ENCODE measurements around the gene TTC33.

Gene TTC33

GRCh38 chr5:40755407-40756365 lies at the start of gene TTC33:
TTC33 (minus strand) TSS chr5:40755961; CDS start chr5:40747018, 8,943 bp downstream.
- TF ChIP-seq EP300 (IDR thresholded peaks at IDR 0.05; ENCODE audit: borderline replicate concordance) (no peak), TCF12 (IDR thresholded peaks at IDR 0.05; ENCODE audit: low read depth) (no peak; the same call in 1 of the 2 replicates), YY1 (IDR thresholded peaks at IDR 0.05; ENCODE audit: low read depth) (peak; percentile 75), TAF1 (IDR thresholded peaks at IDR 0.05; ENCODE audit: low read depth) (no peak), TEAD4 (IDR thresholded peaks at IDR 0.05) (peak; percentile 74), CREB1 (IDR thresholded peaks at IDR 0.05; ENCODE audit: low read depth) (no peak; the same call in 1 of the 2 replicates), REST (IDR thresholded peaks at IDR 0.05; ENCODE audit: low read depth) (no peak), NFIC (IDR thresholded peaks at IDR 0.05) (no peak; the same call in 1 of the 2 replicates), RAD21 (IDR thresholded peaks at IDR 0.05; ENCODE audit: low read depth) (peak; percentile 24; the same call in 1 of the 2 replicates), USF1 (IDR thresholded peaks at IDR 0.05) (peak; percentile 65), CEBPB (IDR thresholded peaks at IDR 0.05) (no peak), ZBTB7A (IDR thresholded peaks at IDR 0.05; ENCODE audit: low read depth) (no peak), EGR1 (IDR thresholded peaks at IDR 0.05) (peak; percentile 77), FOXM1 (IDR thresholded peaks at IDR 0.05; ENCODE audit: borderline replicate concordance, low read depth) (no peak), MAX (IDR thresholded peaks at IDR 0.05) (peak; percentile 98)

GRCh38 chr5:40801771-40802562 lies 46.2 kb upstream of the TTC33 start:
- TF ChIP-seq USF1 (IDR thresholded peaks at IDR 0.05) (no peak), EGR1 (IDR thresholded peaks at IDR 0.05) (no peak), RAD21 (IDR thresholded peaks at IDR 0.05; ENCODE audit: low read depth) (no peak), YY1 (IDR thresholded peaks at IDR 0.05; ENCODE audit: low read depth) (no peak), CEBPB (IDR thresholded peaks at IDR 0.05) (no peak), FOXM1 (IDR thresholded peaks at IDR 0.05; ENCODE audit: borderline replicate concordance, low read depth) (no peak), TCF12 (IDR thresholded peaks at IDR 0.05; ENCODE audit: low read depth) (no peak), MAX (IDR thresholded peaks at IDR 0.05) (no peak)

GRCh38 chr5:40799258-40799657 lies 43.5 kb upstream of the TTC33 start:
- TF ChIP-seq CEBPB (IDR thresholded peaks at IDR 0.05) (no peak), USF1 (IDR thresholded peaks at IDR 0.05) (no peak), TEAD4 (IDR thresholded peaks at IDR 0.05) (no peak), EP300 (IDR thresholded peaks at IDR 0.05; ENCODE audit: borderline replicate concordance) (no peak), YY1 (IDR thresholded peaks at IDR 0.05; ENCODE audit: low read depth) (no peak), TCF12 (IDR thresholded peaks at IDR 0.05; ENCODE audit: low read depth) (no peak), MAX (IDR thresholded peaks at IDR 0.05) (no peak)

- TF ChIP-seq TAF1 (IDR thresholded peaks at IDR 0.05; ENCODE audit: low read depth) (no peak), TCF12 (IDR thresholded peaks at IDR 0.05; ENCODE audit: low read depth) (no peak), MAX (IDR thresholded peaks at IDR 0.05) (no peak), USF1 (IDR thresholded peaks at IDR 0.05) (no peak), YY1 (IDR thresholded peaks at IDR 0.05; ENCODE audit: low read depth) (no peak), NFIC (IDR thresholded peaks at IDR 0.05) (no peak)
Observed at GRCh38 chr5:40798801-40799210, 43.0 kb upstream of the TTC33 start.

- TF ChIP-seq YY1 (IDR thresholded peaks at IDR 0.05; ENCODE audit: low read depth) (peak; percentile 91), ZBTB7A (IDR thresholded peaks at IDR 0.05; ENCODE audit: low read depth) (peak; percentile 78; the same call in 1 of the 2 replicates), RAD21 (IDR thresholded peaks at IDR 0.05; ENCODE audit: low read depth) (no peak; the same call in 1 of the 2 replicates), REST (IDR thresholded peaks at IDR 0.05; ENCODE audit: low read depth) (no peak), TCF12 (IDR thresholded peaks at IDR 0.05; ENCODE audit: low read depth) (no peak), CEBPB (IDR thresholded peaks at IDR 0.05) (no peak), EP300 (IDR thresholded peaks at IDR 0.05; ENCODE audit: borderline replicate concordance) (no peak), CREB1 (IDR thresholded peaks at IDR 0.05; ENCODE audit: low read depth) (no peak), MAX (IDR thresholded peaks at IDR 0.05) (no peak), USF1 (IDR thresholded peaks at IDR 0.05) (no peak), NFIC (IDR thresholded peaks at IDR 0.05) (no peak), FOXM1 (IDR thresholded peaks at IDR 0.05; ENCODE audit: borderline replicate concordance, low read depth) (no peak), TAF1 (IDR thresholded peaks at IDR 0.05; ENCODE audit: low read depth) (peak; percentile 80), EGR1 (IDR thresholded peaks at IDR 0.05) (peak; percentile 42; the same call in 1 of the 2 replicates)
Observed at GRCh38 chr5:40798012-40798800, 42.4 kb upstream of the TTC33 start, which contains the start of gene PRKAA1. PRKAA1 (minus strand) TSS chr5:40798374; CDS start chr5:40798189, 185 bp downstream.
